GM12878 (cell line): Measurements from ENCODE around the gene COX19. TPM values are rescaled to one million over a fixed set of nuclear protein-coding genes. Genes with fewer than 3 reads are reported as not detected.
A peak's percentile ranks its signal among the peaks of the same experiment; 100 is the strongest.

Experiments used
- ATAC-seq: fragments of 200-7000 bp; cut with Tn5 transposase; 3 replicates; pipeline ENCODE4 v1.9.1; 2020; ENCODE audit warnings: mild to moderate bottlenecking, moderate library complexity
- BruUV-seq: library from RNA; stranded (reverse); fragments of 400-500 nt; replicated peaks from 2 replicates; lab custom pipeline; 2021; lab: Mats Ljungman, UMichigan
- CTCF ChIA-PET: fragments of 300-600 bp; sonication (Branson Sonifier 250); formaldehyde crosslinking; extraction: SDS; loops from one replicate; lab custom pipeline; 2021; ENCODE audit warnings: inconsistent platforms; lab: Yijun Ruan, JAX
- POLR2A ChIA-PET: fragments of 350-600 bp; formaldehyde crosslinking; extraction: SDS; loops from one replicate; lab custom pipeline; 2021; ENCODE audit warnings: inconsistent platforms; lab: Charles Lee
- RAD21 ChIA-PET: fragments of 300-600 bp; sonication (Branson Sonifier 250); formaldehyde crosslinking; loops from one replicate; lab custom pipeline; 2023; ENCODE audit warnings: antibody characterized with exemption; ENCODE audit not compliant: unreplicated experiment; lab: Charles Lee
- SMC1A ChIA-PET: fragments of 300-600 bp; sonication (Branson Sonifier 250); formaldehyde crosslinking; loops from one replicate; lab custom pipeline; 2023; ENCODE audit not compliant: unreplicated experiment, uncharacterized antibody; lab: Charles Lee
- DNase-seq: peaks from one replicate; pipeline ENCODE4 v3.0.0-alpha.2; 2011; ENCODE audit warnings: low read depth, low spot score
- FAIRE-seq: peaks from 3 replicates; lab custom pipeline; 2011; peaks lifted over from hg19 to GRCh38; lab: Jason Lieb, UNC
- H2AFZ ChIP-seq: 2 replicates; pipeline ENCODE4 v1.6.0; 2011; ENCODE audit warnings: low read depth, low read length, control low read depth; ENCODE audit not compliant: control insufficient read depth
- H3K27ac ChIP-seq: 2 replicates; pipeline ENCODE4 v1.5.1; 2011; ENCODE audit warnings: control low read depth; ENCODE audit not compliant: control insufficient read depth, insufficient read depth
- H3K27me3 ChIP-seq, 2 experiments: replicated peaks in 1 of 2; 2 replicates each; pipeline versions ENCODE4 v1.6.0 to v1.6.1; 2011; ENCODE audit warnings: low read length in 1 of 2; ENCODE audit not compliant: control insufficient read depth in 2 of 2, insufficient read depth in 2 of 2
- H3K36me3 ChIP-seq, 2 experiments: 2 replicates each; pipeline ENCODE4 v1.5.1; 2011; ENCODE audit warnings: low read length in 1 of 2; ENCODE audit not compliant: control insufficient read depth in 2 of 2, insufficient read depth in 2 of 2
- H3K4me1 ChIP-seq: 2 replicates; pipeline ENCODE4 v1.6.1; 2011; ENCODE audit warnings: mild to moderate bottlenecking, low read length, moderate library complexity, mixed read lengths; ENCODE audit not compliant: control insufficient read depth, insufficient read depth
- H3K4me2 ChIP-seq: 2 replicates; pipeline ENCODE4 v1.6.0; 2011; ENCODE audit warnings: control low read depth; ENCODE audit not compliant: control insufficient read depth, insufficient read depth
- H3K4me3 ChIP-seq: fragments of 200-600 bp; sonication (generic); 2 replicates; pipeline ENCODE4 v1.5.1; 2016
- H3K79me2 ChIP-seq: 2 replicates; pipeline ENCODE4 v1.6.0; 2011; ENCODE audit warnings: low read length; ENCODE audit not compliant: control insufficient read depth, insufficient read depth
- H3K9ac ChIP-seq: 2 replicates; pipeline ENCODE4 v1.8.0; 2011; ENCODE audit warnings: low read length, control low read depth, mixed read lengths; ENCODE audit not compliant: control insufficient read depth, insufficient read depth
- H3K9me3 ChIP-seq: replicated peaks from 3 replicates; pipeline ENCODE4 v1.5.1; 2011; ENCODE audit warnings: mild to moderate bottlenecking, low read length; ENCODE audit not compliant: control insufficient read depth, insufficient read depth
- H4K20me1 ChIP-seq: 2 replicates; pipeline ENCODE4 v1.6.0; 2011; ENCODE audit not compliant: control insufficient read depth, insufficient read depth
- PKNOX1 ChIP-seq: fragments of 450-650 bp; IDR thresholded peaks from 2 replicates; pipeline ENCODE4 v1.6.1; 2016; ENCODE audit warnings: mild to moderate bottlenecking
- PML ChIP-seq: IDR thresholded peaks from 2 replicates; pipeline ENCODE4 v1.6.1; 2012; ENCODE audit warnings: low read length, inconsistent platforms
- POLR2A ChIP-seq: IDR thresholded peaks from 2 replicates; pipeline ENCODE4 v1.6.1; 2011; ENCODE audit warnings: low read depth, mild to moderate bottlenecking, low read length
- POLR2AphosphoS2 ChIP-seq: IDR thresholded peaks from 2 replicates; pipeline ENCODE4 v1.6.1; 2011; ENCODE audit warnings: low read depth, mild to moderate bottlenecking, low read length, improper control_type of control experiment, moderate library complexity
- TBL1XR1 ChIP-seq: IDR thresholded peaks from 2 replicates; pipeline ENCODE4 v1.6.1; 2012; ENCODE audit warnings: low read depth, low read length, improper control_type of control experiment
- WGBS: methylation state at CpG from one replicate; pipeline ENCODE4 v1.1.6; 2016; ENCODE audit warnings: low lambda C conversion rate; ENCODE audit not compliant: insufficient replicate concordance, insufficient coverage; ENCODE audit errors: missing lambda C conversion rate; 5-methylcytosine and 5-hydroxymethylcytosine counted together
- in situ Hi-C: fragments of 300-500 bp; cut with MboI; formaldehyde crosslinking; loops from 9 replicates; pipeline ENCODE4 v1.14.3; 2018; ENCODE audit warnings: mixed read lengths
- intact Hi-C: fragments of 100-400 bp; cut with micrococcal nuclease; formaldehyde crosslinking; loops from one replicate; pipeline ENCODE4 v1.14.2; 2022; ENCODE audit not compliant: unreplicated experiment
- polyA plus RNA-seq, 11 experiments: library from polyadenylated mRNA; depleted of rRNA in 4 of 11; unstranded in 6 of 11; stranded (reverse) in 5 of 11; fragments of >200 nt; fragmentation: Nextera tagmentation in 4 of 11; fragmentation: Illumina TruSeq in 1 of 11; extraction: Ambion mirVana in 4 of 11; extraction: Trizol in 1 of 11; gene quantifications; 1 replicate in 1 of 11; 2 replicates in 10 of 11; pipeline versions ENCODE4 v1.2.1 to v1.2.3, GENCODE V29; 2011 to 2016; ENCODE audit warnings: inconsistent platforms in 2 of 11, missing spikeins in 2 of 11, low read depth in 1 of 11
- total RNA-seq, 4 experiments: library from RNA; depleted of rRNA in 3 of 4; stranded (reverse); fragments of >200 nt in 3 of 4; fragmentation: Illumina TruSeq in 1 of 4; extraction: Trizol in 1 of 4; gene quantifications; 2 replicates each; pipeline versions ENCODE4 v1.2.1 to v1.2.3, GENCODE V29; 2013 to 2021

Gene COX19
- total and polyA plus RNA-seq, 10 of the 15 experiments (the other 5 are each of a cell fraction or from before 2014, with no cell fraction given), result 3.7 to 17.9 (median 10.8) TPM

- Histone ChIP-seq H4K20me1 (peaks cover 3% of the 10 kb centered on the region; the same call in 1 of the 2 replicates), H3K4me3 (no peak overlapping the region), H2AFZ (no peak overlapping the region), H3K36me3 (peaks cover 23 to 37% of the 10 kb centered on the region in 2 experiments), H3K4me2 (no peak overlapping the region), H3K4me1 (peaks cover 8% of the 10 kb centered on the region), H3K9ac (no peak overlapping the region), H3K27ac (no peak overlapping the region), H3K27me3 (no peaks in the 10 kb centered on the region), H3K79me2 (peaks cover 24% of the 10 kb centered on the region), H3K9me3 (no peaks in the 10 kb centered on the region)
- peak; percentile 34; the same call in 1 of the 2 replicates for TF ChIP-seq POLR2A
- TF ChIP-seq PML, result no peak
- ATAC-seq (no peak), DNase-seq (no peak), FAIRE-seq (no peak)
- POLR2A ChIA-PET, result interaction anchor here (0.7 kb wide), 1 partner anchor 198 kb away, joined by 3 read pairs; no protein-coding TSS in a partner anchor
- in situ Hi-C loops, result no loop called here
- CTCF ChIA-PET, result interaction anchor here (0.6 kb wide), 1 partner anchor 46 kb away, joined by 3 read pairs; no protein-coding TSS in a partner anchor
- BruUV-seq, result no TSS peak
- RAD21 ChIA-PET, result interaction anchor here (1.1 kb wide), 1 partner anchor 58 kb away, joined by 3 read pairs; no protein-coding TSS in a partner anchor
- SMC1A ChIA-PET, result no interaction called here
- intact Hi-C loops, result no loop called here
- 96% methylated on average over 24 of the region's 24 CpGs for WGBS
Measured at GRCh38 chr7:968205-969105, 6.9 kb downstream of the COX19 start.

GRCh38 chr7:967361-968082, 7.8 kb downstream of the COX19 start:
- no peak for FAIRE-seq
- SMC1A ChIA-PET, result interaction anchor here (0.6 kb wide), 1 partner anchor 98 kb away, joined by 3 read pairs; no protein-coding TSS in a partner anchor
- Histone ChIP-seq H3K9ac (no peak overlapping the region), H3K79me2 (peaks cover 14% of the 10 kb centered on the region), H3K4me1 (peaks cover 8% of the 10 kb centered on the region), H3K4me2 (no peak overlapping the region), H2AFZ (no peak overlapping the region), H3K36me3 (peaks cover 23 to 28% of the 10 kb centered on the region in 2 experiments), H4K20me1 (no peaks in the 10 kb centered on the region), H3K9me3 (no peaks in the 10 kb centered on the region; the same call in 2 of the 3 replicates), H3K4me3 (no peak overlapping the region), H3K27me3 (no peaks in the 10 kb centered on the region), H3K27ac (no peak overlapping the region)
- RAD21 ChIA-PET, result no interaction called here
- DNase-seq, result no peak
- TF ChIP-seq POLR2AphosphoS2, result 0 out of 2 replicates have a peak, but pooled peaks have one; percentile 20
- TF ChIP-seq PKNOX1, result no peak
- TF ChIP-seq POLR2A, result peak; percentile 71
- TF ChIP-seq TBL1XR1, result no peak
- no TSS peak for BruUV-seq
- no peak for ATAC-seq
- POLR2A ChIA-PET, result no interaction called here
- CTCF ChIA-PET, result no interaction called here
- in situ Hi-C loops, result no loop called here
- intact Hi-C loops, result no loop called here
- WGBS, result 96% methylated on average over 39 of the region's 39 CpGs
